Measurements from ENCODE around the gene HDAC9.

HDAC9 gene

DNA sequence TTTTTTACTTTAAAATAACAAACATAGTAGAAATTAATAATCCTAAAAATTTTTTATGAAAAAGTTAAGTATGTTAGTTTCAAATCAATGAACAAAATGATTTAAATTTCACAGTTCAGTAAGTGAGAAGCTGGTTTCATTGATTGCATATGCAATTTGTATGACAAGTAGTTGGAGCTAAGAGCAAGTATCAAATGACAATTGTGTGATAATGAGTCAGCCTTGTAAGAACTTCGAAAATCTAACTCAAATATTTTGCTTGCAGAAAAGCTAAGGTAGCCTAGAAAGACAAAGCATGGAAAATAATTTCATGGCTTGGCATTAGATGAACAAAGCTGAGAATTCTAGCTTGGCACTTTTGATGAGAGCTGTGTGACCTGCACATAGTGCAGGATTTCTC lies 111.5 kb downstream of the HDAC9 start:
- no peak for DNase-seq

DNA sequence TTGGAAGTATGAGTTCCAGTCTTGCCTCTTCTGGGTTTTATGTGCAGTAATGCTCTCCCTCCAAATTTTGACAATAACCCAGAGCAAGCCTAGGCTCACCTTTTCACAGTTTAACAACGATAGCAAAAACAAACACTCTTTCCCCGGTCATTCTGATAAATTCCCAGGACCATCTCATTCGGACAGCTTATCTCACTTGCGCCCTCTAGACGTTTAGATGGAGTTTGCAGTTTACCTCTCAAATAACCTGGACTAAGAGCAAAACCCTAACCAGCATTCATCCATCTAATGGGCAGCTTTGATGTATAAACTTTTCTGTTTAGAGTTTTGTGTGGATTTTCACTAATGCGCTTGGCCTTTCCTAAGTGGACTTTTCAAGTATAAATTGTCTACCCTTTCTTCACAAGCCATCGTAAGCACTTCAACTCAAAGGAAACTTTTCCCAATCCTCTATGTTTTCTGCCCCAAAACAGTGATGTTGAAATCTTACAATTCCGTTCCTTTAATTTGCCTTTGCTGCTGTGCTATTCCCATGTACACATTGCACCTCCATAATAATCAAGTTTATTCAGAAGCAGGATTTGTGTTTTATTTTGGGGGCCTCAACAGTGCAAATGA lies 114.9 kb downstream of the HDAC9 start:
- DNase-seq = no peak

DNA sequence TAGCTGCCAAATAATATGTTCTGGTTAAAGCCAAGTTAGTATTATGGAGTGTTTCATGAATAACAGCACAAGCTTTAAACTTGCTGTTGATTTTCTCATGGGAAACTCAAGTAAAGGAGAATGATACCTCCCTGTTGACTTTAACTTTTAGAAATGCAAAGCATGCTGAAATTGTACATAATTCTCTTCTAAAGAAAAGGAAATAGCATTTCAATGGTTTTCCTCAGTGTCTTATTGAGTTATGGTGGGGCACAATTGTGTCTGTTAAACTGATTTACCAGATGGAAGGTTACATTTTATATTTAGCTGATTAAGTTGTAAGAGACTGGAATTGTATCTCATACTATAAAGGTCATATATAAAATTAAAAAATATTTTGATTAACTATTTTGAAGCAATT lies 119.3 kb downstream of the HDAC9 start:
- DNase-seq = no peak

DNA sequence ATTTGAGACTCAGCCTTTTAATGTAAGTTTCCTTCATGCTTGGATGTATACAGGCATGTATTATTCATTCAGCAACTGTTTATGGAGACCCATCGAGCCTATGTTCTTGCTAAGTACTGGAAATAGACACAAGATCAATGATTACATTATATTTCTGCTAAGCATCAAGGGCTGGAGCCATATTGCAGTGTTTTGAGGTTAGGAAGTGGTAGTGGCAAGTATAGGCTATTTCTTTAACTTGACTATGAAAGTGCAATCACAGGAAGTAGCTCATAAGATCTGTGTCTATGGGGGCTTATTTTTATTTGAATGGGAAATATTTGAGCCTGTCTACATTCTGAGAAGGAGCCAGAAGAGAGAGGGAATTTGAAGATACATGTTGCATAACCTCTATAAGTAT lies 123.8 kb downstream of the HDAC9 start:
- no peak for DNase-seq

DNA sequence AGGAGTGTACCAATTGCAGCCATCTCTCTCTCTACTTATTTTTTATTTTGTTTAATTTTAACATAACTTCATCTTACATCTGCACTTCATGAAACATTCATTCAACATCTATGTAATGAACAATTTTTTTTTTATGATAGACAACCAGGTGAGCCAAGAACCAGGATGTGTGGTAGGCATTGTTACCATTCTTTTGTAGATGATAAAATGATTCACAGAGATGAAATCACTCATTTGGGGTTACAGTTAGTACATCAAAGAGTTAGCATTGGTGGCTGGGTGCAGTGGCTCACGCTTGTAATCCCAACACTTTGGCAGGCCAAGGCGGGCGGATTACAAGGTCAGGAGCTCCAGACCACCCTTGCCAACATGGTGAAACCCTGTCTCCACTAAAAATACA lies 127.8 kb downstream of the HDAC9 start:
- no peak for DNase-seq

DNA sequence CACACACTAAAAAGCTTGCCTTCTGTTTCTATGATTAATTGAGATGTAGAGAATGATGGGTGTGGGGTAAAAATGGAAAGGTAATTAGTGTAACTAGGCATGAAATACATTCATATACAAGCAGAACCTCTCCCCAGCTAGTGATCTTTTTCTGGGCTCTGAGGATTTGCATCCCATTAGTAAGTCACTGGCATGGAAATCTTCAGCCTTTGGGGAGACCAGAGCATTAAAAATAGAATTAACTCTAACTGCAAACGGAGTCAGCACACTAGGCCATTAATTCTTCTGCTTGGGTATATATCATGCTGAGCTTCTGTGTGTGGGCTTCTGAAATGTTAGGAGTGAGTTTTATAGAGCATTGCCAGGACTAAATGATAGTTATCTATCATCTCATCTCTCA lies 128.9 kb downstream of the HDAC9 start:
- peak; percentile 50 for DNase-seq

DNA sequence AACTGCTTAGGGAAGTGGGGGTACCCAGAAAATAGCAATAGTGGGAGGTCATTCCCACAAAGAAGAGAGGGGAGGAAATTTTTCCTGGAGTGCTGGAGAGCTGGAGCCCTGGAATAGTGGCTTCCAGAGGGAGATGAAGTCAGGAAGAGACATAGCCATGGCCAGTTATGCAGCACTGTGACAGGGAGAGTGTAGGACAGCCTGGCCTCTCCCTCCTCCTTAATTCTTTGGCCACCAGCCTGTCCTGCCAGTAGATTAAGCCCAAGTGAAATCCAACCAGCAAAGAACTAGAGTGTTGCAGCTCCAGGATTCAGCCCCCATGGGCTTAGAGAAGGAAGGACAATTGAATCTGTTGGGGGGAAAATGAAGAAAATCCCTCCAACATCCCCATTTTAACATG lies 130.5 kb downstream of the HDAC9 start:
- DNase-seq = no peak

DNA sequence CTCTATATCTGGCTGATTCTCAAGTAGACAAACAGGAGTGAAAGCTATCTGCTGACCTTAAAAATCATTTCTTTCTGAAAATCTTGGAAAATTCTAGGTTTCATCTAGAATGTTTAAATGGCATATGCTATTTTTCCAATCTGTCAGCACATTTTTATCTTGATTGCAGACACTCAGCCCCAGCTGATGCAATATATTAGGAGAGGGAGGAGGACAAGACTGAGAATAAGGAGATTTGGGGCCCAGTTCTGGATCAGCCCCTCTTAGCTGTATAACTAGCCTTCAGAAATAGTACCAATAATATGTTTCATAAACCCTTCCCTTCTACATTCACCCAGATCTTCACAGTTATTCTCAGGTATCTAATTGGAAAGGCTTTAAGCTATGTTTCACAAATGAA lies 131.2 kb downstream of the HDAC9 start:
- no peak for DNase-seq

DNA sequence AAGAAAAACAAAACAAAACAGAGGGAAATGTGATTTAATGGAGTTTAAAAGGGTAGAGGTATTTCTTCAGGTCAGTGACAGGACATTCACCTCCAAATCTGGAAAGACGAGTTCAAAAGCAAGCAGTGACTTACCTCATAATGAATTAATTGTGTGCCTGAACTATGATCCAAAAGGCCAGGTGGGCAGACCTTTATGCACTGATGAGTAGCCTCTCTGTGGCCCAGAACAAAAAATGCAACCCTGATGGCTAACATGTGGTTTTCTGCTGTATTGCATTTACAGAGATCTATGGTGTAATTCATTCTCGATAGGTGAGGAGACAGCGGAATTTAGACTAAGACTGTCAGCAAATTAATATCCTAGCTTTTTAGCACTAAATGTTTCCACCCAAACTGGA lies 142.0 kb downstream of the HDAC9 start:
- no peak for DNase-seq

DNA sequence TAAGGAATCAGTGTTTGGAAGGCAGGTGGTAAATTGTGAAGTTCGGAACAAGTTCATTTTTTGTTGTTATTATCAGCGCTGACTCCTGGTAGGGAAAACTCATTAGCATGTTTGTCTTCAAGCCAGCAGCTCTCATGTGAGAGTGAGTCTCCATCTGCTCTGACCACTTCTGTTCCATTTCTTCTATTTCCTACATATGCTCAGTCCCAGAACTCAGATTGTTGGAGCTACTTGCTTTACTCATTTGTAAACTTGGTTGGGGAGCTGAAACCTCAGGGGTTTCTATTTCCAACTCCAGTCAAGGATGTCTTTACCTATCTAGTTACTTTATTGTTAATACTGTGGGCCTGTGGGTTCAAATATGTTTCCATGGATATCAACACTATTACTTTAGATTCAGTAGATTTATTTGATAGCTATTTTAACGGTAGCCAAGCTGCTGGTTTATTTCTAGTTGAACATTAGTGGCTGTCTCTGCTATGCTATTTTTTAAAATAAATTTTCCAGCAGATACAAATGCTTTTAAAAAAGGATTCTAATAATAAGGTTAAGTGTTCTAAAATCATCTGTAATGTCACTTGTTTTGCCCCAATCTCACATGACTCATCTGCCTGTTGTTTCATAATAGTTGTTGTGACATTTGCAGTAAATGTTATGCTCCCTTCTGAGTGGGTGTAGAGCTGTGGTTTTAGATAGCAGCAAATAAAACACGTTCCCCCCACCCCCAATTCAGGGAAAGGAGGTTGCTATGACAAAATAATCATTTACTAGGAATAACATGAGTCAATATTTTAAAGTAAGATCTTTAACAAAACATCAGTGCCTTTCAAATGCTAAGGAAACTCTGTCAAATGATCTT lies 143.3 kb downstream of the HDAC9 start:
- no peak for DNase-seq

DNA sequence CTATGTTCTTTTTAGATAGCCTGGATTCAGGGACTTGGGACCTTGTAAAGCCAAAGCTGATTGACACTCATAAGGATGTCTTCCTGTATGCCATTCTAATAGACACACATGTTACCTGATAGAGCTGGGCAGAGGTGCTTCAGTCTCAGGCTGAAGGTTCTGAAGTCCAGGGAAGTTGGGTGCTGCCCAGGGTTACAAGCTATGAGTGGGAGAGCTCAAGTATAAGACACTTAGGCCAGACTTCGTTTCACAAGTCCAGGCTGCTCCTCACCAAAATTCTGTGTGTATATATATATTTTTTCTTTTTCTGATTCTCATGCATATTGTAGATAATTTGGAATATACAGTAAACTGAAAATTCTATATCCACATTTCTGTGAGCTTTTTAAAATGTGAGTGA lies 144.2 kb downstream of the HDAC9 start:
- DNase-seq = no peak

DNA sequence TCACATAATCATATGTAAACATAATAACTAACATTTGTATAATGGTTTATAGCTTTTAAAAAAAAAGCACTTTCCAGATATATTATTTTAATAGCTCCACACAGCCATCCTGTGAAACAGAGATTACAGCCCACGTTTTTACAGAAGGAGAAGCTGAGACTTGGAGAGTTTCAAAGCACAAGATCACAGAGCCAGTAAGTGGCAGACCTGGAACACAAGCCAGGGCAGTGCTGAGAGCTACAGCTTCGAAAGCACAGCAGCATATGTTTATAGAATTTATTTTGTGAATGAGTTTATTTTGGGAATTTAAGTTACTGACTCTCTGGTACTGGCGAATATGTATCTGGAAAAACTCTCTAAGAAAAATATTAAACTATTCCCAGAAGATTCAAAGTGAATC lies 149.4 kb downstream of the HDAC9 start:
- no peak for DNase-seq

DNA sequence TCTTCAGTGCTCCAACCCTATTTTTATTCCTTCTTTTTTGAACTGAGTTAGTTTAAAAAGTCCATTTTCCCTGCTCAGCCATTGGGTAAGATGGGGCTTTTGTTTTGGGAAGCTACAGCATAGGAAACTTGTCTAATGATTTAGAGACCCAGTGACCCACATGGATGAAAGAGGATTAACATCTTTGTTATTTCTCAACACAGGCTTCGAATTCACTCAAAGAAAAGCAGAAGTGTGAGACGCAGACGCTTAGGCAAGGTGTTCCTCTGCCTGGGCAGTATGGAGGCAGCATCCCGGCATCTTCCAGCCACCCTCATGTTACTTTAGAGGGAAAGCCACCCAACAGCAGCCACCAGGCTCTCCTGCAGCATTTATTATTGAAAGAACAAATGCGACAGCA lies 152.0 kb downstream of the HDAC9 start:
- no peak for DNase-seq

DNA sequence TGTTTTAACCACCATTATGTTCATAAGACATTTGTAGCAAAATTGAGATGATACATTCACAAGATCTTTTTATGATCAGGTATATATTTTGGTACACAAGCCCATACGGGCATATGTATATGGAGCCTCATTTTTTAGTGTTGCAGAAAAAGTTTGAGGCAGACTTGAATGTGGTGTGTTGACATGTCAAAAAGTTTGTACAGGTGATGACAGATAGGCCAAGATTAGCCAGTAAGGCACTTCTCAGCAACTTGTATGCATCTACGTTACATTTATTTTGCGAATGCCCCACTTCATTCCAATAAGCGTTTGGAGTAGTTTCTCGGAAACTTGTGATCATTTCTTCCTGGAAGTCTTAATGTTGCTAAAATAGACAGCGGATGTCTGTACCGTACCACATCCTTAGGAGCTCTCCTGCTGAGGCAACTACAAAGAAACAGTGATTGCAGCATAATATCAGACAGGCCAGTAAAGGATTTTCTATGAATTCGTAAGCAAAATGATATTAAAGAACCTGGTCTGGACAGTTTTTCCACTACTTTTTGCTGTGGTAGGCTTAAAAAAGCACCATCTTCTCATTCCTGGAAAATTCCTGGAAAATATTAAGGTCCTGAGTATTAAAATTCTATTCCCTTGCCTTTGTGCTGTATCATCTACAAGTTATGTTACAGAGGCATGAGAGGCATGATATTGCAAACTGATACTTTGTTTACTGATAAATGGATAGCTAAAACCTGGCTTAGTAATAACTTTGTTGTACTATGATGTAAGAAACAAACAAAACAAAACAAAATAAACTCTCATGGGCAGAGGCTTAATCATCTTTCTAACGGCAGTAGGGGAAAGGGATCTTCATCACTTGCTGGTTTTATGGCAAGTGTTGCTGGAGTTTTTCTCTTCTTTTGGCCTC lies 153.6 kb downstream of the HDAC9 start:
- DNase-seq = no peak

DNA sequence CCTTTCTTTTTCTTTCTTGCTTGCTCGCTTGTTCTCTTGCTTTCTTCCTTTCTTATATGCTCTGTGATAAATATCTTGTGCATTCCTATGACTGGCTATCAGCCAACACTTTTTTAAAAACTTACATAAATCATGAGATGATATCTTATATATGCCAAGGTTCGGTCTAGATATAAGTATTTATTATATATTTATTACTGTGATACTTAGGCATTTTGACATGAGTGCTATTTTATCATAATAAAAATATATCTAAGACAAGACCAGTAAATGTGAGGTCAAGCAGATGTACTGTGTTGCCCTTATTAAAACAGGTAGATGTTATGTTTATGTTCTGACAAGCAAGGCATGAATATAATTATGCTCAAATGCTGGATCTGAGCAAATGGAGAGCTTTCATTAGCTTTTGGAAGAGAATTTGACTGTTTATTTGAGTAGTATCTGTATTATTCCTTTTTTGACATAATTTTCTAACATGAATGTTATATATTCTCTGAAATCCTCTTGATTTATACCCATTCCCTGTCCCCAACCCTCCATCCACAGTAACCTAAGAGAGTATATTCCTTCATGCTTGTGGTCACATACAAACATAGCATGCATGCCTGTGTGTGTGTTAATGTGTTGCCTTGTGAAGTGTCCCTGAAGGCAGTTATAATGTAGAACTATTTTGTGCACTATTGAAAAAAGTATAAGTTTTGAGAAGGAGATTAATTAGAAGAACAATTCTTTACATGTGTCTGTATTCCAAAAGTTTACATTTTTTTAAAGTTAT lies 158.0 kb downstream of the HDAC9 start:
- DNase-seq = no peak

DNA sequence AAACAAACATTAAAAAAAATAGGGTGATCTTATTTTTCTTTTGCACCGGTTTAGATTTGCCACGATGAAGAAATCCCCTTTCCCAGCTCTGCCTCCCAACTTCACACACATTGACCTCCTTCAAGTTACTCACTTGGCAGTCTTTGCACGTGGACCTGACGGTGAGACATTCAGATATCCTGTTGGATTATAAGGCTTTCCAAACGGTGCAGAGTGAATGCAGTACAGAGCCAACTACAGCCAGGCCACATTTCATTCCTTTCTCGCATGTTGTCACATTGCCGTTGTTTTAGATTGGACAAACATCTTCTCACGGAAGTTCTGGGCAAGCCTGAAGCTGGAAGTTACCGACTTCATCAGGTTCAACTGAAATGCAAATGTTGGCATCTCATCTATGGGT lies 159.2 kb downstream of the HDAC9 start:
- DNase-seq = no peak

DNA sequence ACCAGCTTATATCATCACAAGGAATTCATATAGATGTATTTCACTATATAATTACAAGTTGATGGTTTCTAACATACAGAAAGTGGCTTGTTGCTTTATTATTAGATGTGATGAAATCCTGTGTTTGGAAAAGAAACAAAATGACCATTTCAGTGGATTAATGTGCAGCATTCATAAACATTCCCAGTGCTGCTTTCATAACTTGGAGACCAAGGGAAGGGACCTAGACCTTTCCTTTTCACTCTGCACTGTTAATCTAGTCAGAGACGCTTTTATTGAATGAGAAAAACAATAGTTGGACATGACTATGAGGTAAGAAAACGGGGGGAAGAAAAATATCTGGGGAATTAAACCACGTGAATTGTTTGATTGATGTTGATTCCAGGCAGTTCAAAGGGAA lies 160.0 kb downstream of the HDAC9 start:
- no peak for DNase-seq

DNA sequence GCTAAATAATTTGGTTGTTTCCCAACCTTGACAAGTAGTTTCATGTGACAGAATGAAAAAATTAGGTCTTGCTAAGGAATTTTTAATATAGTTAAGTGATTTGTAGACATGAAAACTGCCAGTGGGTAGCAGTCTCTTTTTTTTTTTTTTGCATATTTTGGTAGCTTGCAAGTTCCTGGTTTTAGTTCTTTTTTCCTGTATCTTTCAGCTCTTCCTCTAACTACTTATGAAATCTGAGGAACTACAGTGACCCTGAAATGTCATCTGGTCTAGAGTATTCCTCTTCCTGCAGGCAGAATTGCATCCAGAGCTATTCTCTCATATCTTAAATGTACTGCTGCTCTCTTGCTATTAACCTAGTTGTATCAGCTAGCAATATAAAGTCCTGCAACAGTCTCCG lies 160.4 kb downstream of the HDAC9 start:
- no peak for DNase-seq

DNA sequence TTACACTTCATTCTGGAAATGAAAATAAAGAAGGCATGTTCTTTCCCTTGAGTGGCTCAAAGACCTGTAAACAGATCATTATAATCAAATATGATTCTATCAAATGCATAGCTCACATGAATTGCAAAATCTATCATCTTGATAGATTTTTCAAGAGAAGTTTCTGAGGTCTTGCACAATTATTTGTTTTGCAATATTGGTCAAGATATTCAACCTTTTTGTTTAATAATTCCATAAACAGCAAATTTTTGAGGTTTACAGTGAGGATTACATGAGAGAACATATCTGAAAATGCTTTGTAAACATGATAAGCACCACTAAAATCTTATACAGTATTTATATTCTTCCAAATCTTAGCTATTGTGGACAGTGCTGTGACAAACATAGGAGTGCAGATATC lies 160.8 kb downstream of the HDAC9 start:
- DNase-seq = no peak

DNA sequence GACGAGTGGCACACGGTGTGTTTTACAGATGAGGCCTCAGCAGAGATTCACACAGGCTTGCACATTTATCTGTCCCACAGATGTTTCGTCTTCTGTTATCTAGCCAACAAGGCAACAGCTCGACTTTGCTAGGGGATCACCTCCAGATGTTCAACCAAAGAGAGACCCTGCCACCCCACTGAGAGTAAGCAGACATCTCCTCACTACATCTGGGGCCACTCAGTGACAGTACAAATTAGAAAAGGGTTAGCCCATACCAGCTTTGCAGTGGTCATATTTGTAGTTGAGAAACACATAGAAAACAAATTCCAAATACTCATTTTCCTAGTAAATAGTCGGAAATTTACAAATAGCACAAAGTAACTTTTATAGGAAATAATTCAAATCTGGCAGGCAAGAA lies 164.2 kb downstream of the HDAC9 start:
- DNase-seq = no peak

DNA sequence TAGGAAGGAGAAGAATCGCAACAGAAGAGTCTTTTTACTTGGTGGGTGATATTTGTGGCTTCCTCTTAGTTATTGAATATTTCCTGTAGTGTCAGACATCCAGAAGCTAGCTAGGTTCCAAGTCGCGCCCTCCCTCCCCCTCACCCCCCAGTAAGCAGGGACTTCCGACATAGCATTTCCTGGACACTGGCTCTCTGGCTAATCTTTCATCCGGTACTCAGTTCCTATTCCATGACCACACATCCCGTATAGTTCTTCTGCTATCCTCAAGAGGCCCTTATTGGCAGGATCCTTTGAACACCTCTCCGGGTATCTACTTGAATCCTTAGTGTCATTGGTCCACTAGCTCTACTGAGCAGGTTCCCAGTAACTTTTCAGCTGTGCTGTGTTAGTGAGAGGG lies 167.8 kb downstream of the HDAC9 start:
- no peak for DNase-seq

DNA sequence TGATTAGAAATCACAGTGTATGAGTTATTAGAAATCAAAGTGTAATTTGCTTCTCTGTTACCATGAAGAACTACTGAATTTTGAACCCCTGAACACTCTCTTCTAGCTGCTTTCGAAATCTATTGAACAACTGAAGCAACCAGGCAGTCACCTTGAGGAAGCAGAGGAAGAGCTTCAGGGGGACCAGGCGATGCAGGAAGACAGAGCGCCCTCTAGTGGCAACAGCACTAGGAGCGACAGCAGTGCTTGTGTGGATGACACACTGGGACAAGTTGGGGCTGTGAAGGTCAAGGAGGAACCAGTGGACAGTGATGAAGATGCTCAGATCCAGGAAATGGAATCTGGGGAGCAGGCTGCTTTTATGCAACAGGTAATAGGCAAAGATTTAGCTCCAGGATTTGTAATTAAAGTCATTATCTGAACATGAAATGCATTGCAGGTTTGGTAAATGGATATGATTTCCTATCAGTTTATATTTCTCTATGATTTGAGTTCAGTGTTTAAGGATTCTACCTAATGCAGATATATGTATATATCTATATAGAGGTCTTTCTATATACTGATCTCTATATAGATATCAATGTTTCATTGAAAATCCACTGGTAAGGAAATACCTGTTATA lies 170.7 kb downstream of the HDAC9 start:
- no peak for DNase-seq

DNA sequence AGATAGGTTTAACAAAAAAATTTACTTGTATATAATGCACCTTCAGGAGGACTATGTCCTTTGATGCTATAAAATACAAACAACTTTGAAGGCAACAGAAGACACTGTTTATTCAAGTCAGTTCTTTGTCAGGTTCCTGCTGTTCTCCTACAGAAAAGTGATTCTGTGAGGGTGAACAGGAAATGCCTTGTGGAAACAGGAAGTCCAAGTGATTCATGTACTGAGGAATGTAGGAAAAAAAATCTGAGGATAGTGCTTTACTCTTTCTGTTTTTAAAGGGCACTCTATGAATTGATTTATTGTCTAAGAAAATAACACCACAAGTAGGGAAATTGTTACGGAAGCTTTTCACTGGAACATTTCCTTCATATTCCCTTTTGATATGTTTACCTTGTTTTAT lies 171.9 kb downstream of the HDAC9 start:
- no peak for DNase-seq
